Caco-2 (cell line): Measurements from ENCODE around the gene ZRANB3. TPM values are rescaled to one million over a fixed set of nuclear protein-coding genes. Genes with fewer than 3 reads are reported as not detected.

Source experiments
- BruUV-seq: library from RNA; stranded (reverse); fragments of 400-500 nt; replicated peaks from 2 replicates; lab custom pipeline; 2021; lab: Mats Ljungman, UMichigan
- CTCF ChIA-PET: fragments of 300-600 bp; sonication (Branson Sonifier 250); formaldehyde crosslinking; loops from one replicate; lab custom pipeline; 2022; ENCODE audit warnings: antibody characterized with exemption; lab: Charles Lee
- POLR2A ChIA-PET: fragments of 300-600 bp; sonication (Branson Sonifier 250); formaldehyde crosslinking; loops from one replicate; lab custom pipeline; 2022; ENCODE audit warnings: antibody characterized with exemption; lab: Charles Lee
- DNase-seq, 2 experiments: peaks; one replicate each; pipeline versions ENCODE4 v3.0.0 to v3.0.0-alpha.2; 2020 to 2022
- H3K27me3 ChIP-seq: replicated peaks from 2 replicates; pipeline ENCODE4 v1.6.0; 2011; ENCODE audit warnings: low read length; ENCODE audit not compliant: control insufficient read depth, insufficient read depth
- H3K36me3 ChIP-seq: 2 replicates; pipeline ENCODE4 v1.5.1; 2011; ENCODE audit warnings: low read length; ENCODE audit not compliant: control insufficient read depth, insufficient read depth
- H3K4me1 ChIP-seq: fragments of 250-450 bp; sonication (Bioruptor Pico); 2 replicates; pipeline ENCODE4 v1.5.1; 2020; ENCODE audit warnings: mild to moderate bottlenecking
- H3K4me3 ChIP-seq: 2 replicates; pipeline ENCODE4 v1.5.1; 2011; ENCODE audit warnings: low read depth, mild to moderate bottlenecking, control low read depth, low read length
- H3K9me3 ChIP-seq: fragments of 250-450 bp; sonication (Bioruptor Pico); 2 replicates; pipeline ENCODE4 v1.5.1; 2020; ENCODE audit warnings: mild to moderate bottlenecking, moderate library complexity
- H3K27ac Mint-ChIP-seq: one replicate; pipeline ENCODE4 v1.8.0; 2022; ENCODE audit warnings: mixed read lengths; ENCODE audit not compliant: unreplicated experiment
- H3K27me3 Mint-ChIP-seq: one replicate; pipeline ENCODE4 v1.8.0; 2022; ENCODE audit warnings: mixed read lengths; ENCODE audit not compliant: insufficient read depth, unreplicated experiment
- H3K36me3 Mint-ChIP-seq: one replicate; pipeline ENCODE4 v1.8.0; 2022; ENCODE audit warnings: mild to moderate bottlenecking, mixed read lengths; ENCODE audit not compliant: insufficient read depth, unreplicated experiment
- H3K4me1 Mint-ChIP-seq: one replicate; pipeline ENCODE4 v1.8.0; 2022; ENCODE audit warnings: low read depth, mixed read lengths; ENCODE audit not compliant: unreplicated experiment
- H3K4me3 Mint-ChIP-seq: one replicate; pipeline ENCODE4 v1.8.0; 2022; ENCODE audit warnings: mild to moderate bottlenecking, moderate library complexity, mixed read lengths; ENCODE audit not compliant: unreplicated experiment
- H3K9me3 Mint-ChIP-seq: one replicate; pipeline ENCODE4 v1.8.0; 2022; ENCODE audit warnings: mixed read lengths; ENCODE audit not compliant: unreplicated experiment
- CTCF ChIP-seq, 2 experiments: fragments of 200-600 bp in 1 of 2; IDR thresholded peaks; 1 replicate in 1 of 2; 2 replicates in 1 of 2; pipeline versions ENCODE4 v1.5.1 to v1.8.0; 2011 to 2022; ENCODE audit warnings: antibody characterized with exemption in 1 of 2, control low read depth in 1 of 2, inconsistent platforms in 1 of 2, low read depth in 1 of 2, low read length in 1 of 2, mild to moderate bottlenecking in 1 of 2, moderate library complexity in 1 of 2; ENCODE audit not compliant: insufficient read depth in 1 of 2, severe bottlenecking in 1 of 2, unreplicated experiment in 1 of 2
- intact Hi-C: fragments of 100-400 bp; cut with micrococcal nuclease; formaldehyde crosslinking; loops from one replicate; pipeline ENCODE4 v1.10.0; 2022; ENCODE audit not compliant: unreplicated experiment
- total RNA-seq: library from RNA; stranded (reverse); gene quantifications from 2 replicates; pipeline ENCODE4 v1.2.3, GENCODE V29; 2022

The ZRANB3 gene
- total RNA-seq, 1 experiment from 2014 or later: 17.0 TPM

DNA sequence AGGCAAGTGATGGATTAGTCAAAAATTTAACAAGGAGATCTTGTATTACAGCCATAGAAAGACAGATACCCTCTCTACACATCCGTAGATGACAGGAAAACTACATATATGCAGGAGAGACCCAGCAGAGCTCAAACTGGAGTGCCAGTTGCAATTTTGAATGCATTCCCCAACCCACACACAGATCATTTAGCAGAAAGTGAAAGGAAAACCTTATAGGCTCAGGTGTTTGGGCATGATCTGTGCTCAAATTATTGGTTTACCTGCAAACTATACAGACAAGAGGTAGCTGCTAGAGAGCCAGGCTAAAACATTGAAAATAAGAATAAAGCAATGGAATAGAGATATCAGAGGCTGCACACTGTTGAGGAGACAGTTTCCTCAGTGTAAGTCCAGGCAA lies 427.2 kb downstream of the ZRANB3 start:
- Mint-ChIP-seq H3K9me3 (peaks cover 19% of the 10 kb centered on the region), H3K4me3 (no peak overlapping the region), H3K27ac (no peak overlapping the region), H3K4me1 (no peaks in the 10 kb centered on the region), H3K27me3 (no peaks in the 10 kb centered on the region), H3K36me3 (peaks cover 54% of the 10 kb centered on the region)
- POLR2A ChIA-PET: no interaction called here
- Histone ChIP-seq H3K27me3 (no peaks in the 10 kb centered on the region), H3K9me3 (no peaks in the 10 kb centered on the region), H3K4me3 (no peak overlapping the region), H3K4me1 (no peaks in the 10 kb centered on the region), H3K36me3 (no peaks in the 10 kb centered on the region)
- DNase-seq: no peak
- intact Hi-C loops: no loop called here
- no peak for TF ChIP-seq CTCF (IDR thresholded peaks at IDR 0.05; ENCODE audit: insufficient read depth in 1 of 2, low read depth in 1 of 2, low read length in 1 of 2, severe bottlenecking in 1 of 2, unreplicated experiment in 1 of 2)
- BruUV-seq: no TSS peak
- CTCF ChIA-PET: no interaction called here

DNA sequence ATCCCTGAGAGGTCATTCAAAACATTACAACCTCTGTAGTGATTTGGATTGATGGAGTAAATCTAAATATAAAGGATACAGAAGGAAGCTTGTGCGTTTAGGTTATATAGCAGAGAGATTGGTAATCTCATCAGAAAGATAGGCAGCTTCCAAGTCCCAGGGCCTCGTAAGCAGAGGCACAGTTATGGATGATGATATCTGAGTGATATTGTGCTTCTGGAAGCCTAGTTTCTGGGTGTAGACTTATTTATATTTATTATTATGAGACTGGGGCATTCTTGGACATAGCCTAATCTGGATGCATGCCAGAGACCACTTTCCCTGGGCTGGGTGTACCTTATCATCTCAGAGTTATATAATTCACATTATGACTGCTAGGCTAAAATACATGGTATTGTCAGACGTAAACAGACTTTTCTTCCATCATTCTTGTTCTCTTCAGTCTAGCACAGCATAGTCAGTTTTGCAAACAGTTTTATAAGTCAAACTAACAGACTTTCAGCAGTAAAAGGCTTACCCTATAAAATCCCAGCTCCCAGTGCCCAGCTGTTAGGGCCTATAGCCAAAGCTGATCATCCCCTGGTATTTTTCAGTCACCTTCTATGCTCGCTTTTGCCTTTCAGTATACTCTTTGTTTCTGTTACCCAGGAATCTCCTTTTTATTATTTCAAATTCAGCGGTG lies 431.1 kb downstream of the ZRANB3 start:
- BruUV-seq: no TSS peak
- H3K27ac Mint-ChIP-seq: no peak overlapping the region
- ChIA-PET CTCF (no interaction called here), POLR2A (no interaction called here)
- peaks cover 45% of the 10 kb centered on the region for H3K36me3 Mint-ChIP-seq
- H3K4me3 ChIP-seq: no peak overlapping the region
- no peak for TF ChIP-seq CTCF (IDR thresholded peaks at IDR 0.05; ENCODE audit: insufficient read depth in 1 of 2, low read depth in 1 of 2, low read length in 1 of 2, severe bottlenecking in 1 of 2, unreplicated experiment in 1 of 2)
- H3K4me1 Mint-ChIP-seq: no peaks in the 10 kb centered on the region
- H3K9me3 Mint-ChIP-seq: peaks cover 19% of the 10 kb centered on the region
- no peaks in the 10 kb centered on the region for H3K27me3 Mint-ChIP-seq
- no peak for DNase-seq
- H3K36me3 ChIP-seq: no peaks in the 10 kb centered on the region
- H3K4me3 Mint-ChIP-seq: no peak overlapping the region
- no peaks in the 10 kb centered on the region for H3K4me1 ChIP-seq
- intact Hi-C loops: no loop called here
- no peaks in the 10 kb centered on the region for H3K27me3 ChIP-seq
- no peaks in the 10 kb centered on the region for H3K9me3 ChIP-seq

- H3K27ac Mint-ChIP-seq: no peak overlapping the region
- CTCF ChIA-PET: no interaction called here
- H3K4me1 Mint-ChIP-seq: peaks cover 19% of the 10 kb centered on the region
- H3K36me3 Mint-ChIP-seq: peaks cover 38% of the 10 kb centered on the region
- BruUV-seq: no TSS peak
- Histone ChIP-seq H3K4me3 (no peak overlapping the region), H3K36me3 (no peaks in the 10 kb centered on the region), H3K4me1 (peaks cover 18% of the 10 kb centered on the region), H3K9me3 (no peaks in the 10 kb centered on the region), H3K27me3 (no peaks in the 10 kb centered on the region)
- no peak for TF ChIP-seq CTCF (IDR thresholded peaks at IDR 0.05; ENCODE audit: insufficient read depth in 1 of 2, low read depth in 1 of 2, low read length in 1 of 2, severe bottlenecking in 1 of 2, unreplicated experiment in 1 of 2)
- H3K4me3 Mint-ChIP-seq: no peak overlapping the region
- DNase-seq: no peak
- intact Hi-C loops: no loop called here
- H3K9me3 Mint-ChIP-seq: peaks cover 10% of the 10 kb centered on the region
- no peaks in the 10 kb centered on the region for H3K27me3 Mint-ChIP-seq
- POLR2A ChIA-PET: no interaction called here
These were observed 433.3 kb downstream of the ZRANB3 start for GRCh38 chr2:135097532-135098231.
